ENCODE measurements around the gene STK39.

STK39 gene

GRCh38 chr2:167933097-167933814 lies 314.1 kb downstream of the STK39 start:
- Histone ChIP-seq H2BK12ac (ENCODE audit: low read length in 2 of 2) (no peak overlapping the region), H3K36me3 (ENCODE audit: control insufficient read depth in 1 of 2, insufficient read depth in 2 of 2, low read depth in 1 of 2, low read length in 2 of 2) (no peaks in the 10 kb centered on the region), H4K91ac (ENCODE audit: low read length) (no peak overlapping the region), H3K14ac (ENCODE audit: low read length in 2 of 2) (no peak overlapping the region), H2BK15ac (ENCODE audit: low read depth, poor library complexity, severe bottlenecking) (no peak overlapping the region), H3K27ac (ENCODE audit: low read length, poor library complexity, severe bottlenecking) (no peak overlapping the region), H3K79me1 (replicated peaks; ENCODE audit: low read length, poor library complexity, severe bottlenecking) (no peaks in the 10 kb centered on the region), H3K4ac (ENCODE audit: low read depth in 1 of 2, low read length in 2 of 2) (no peak overlapping the region), H3K18ac (ENCODE audit: low read depth in 1 of 2, low read length in 2 of 2) (no peak overlapping the region), H2BK120ac (ENCODE audit: low read depth, low read length) (no peak overlapping the region), H3K27me3 (ENCODE audit: control insufficient read depth in 1 of 2, insufficient read depth in 1 of 2, low read length in 2 of 2) (no peaks in the 10 kb centered on the region), H3K9ac (ENCODE audit: low read length) (no peak overlapping the region), H2AK5ac (ENCODE audit: low read length, severe bottlenecking) (no peak overlapping the region), H3K4me1 (ENCODE audit: control insufficient read depth, insufficient read depth, low read depth, low read length) (no peaks in the 10 kb centered on the region), H3K9me3 (ENCODE audit: control insufficient read depth, low read length) (no peaks in the 10 kb centered on the region), H2AFZ (ENCODE audit: low read depth, low read length) (no peak overlapping the region), H3K23ac (ENCODE audit: low read length in 2 of 2) (no peak overlapping the region), H2BK5ac (ENCODE audit: low read depth, low read length, poor library complexity, severe bottlenecking) (no peak overlapping the region), H3K4me2 (ENCODE audit: low read length, poor library complexity, severe bottlenecking) (no peak overlapping the region), H4K8ac (ENCODE audit: low read length) (no peak overlapping the region), H3K4me3 (ENCODE audit: insufficient read depth in 1 of 2, low read depth in 1 of 2, low read length in 2 of 2) (no peak overlapping the region)
- no peak for DNase-seq
- WGBS: 92% methylated on average over 4 of the region's 4 CpGs

GRCh38 chr2:167932123-167932693 lies 315.2 kb downstream of the STK39 start:
- Histone ChIP-seq H3K9ac (ENCODE audit: low read length) (no peak overlapping the region), H3K27me3 (ENCODE audit: control insufficient read depth in 1 of 2, insufficient read depth in 1 of 2, low read length in 2 of 2) (no peaks in the 10 kb centered on the region), H3K36me3 (ENCODE audit: control insufficient read depth in 1 of 2, insufficient read depth in 2 of 2, low read depth in 1 of 2, low read length in 2 of 2) (no peaks in the 10 kb centered on the region), H2BK5ac (ENCODE audit: low read depth, low read length, poor library complexity, severe bottlenecking) (no peak overlapping the region), H3K4me1 (ENCODE audit: control insufficient read depth, insufficient read depth, low read depth, low read length) (no peaks in the 10 kb centered on the region), H2AK5ac (ENCODE audit: low read length, severe bottlenecking) (no peak overlapping the region), H3K9me3 (ENCODE audit: control insufficient read depth, low read length) (no peaks in the 10 kb centered on the region), H3K14ac (ENCODE audit: low read length in 2 of 2) (no peak overlapping the region), H4K91ac (ENCODE audit: low read length) (no peak overlapping the region), H2BK15ac (ENCODE audit: low read depth, poor library complexity, severe bottlenecking) (no peak overlapping the region), H3K4ac (ENCODE audit: low read depth in 1 of 2, low read length in 2 of 2) (no peak overlapping the region), H2BK120ac (ENCODE audit: low read depth, low read length) (no peak overlapping the region), H2BK12ac (ENCODE audit: low read length in 2 of 2) (no peak overlapping the region), H4K8ac (ENCODE audit: low read length) (no peak overlapping the region), H3K79me1 (replicated peaks; ENCODE audit: low read length, poor library complexity, severe bottlenecking) (no peaks in the 10 kb centered on the region), H3K4me3 (ENCODE audit: insufficient read depth in 1 of 2, low read depth in 1 of 2, low read length in 2 of 2) (no peak overlapping the region), H3K18ac (ENCODE audit: low read depth in 1 of 2, low read length in 2 of 2) (no peak overlapping the region), H3K27ac (ENCODE audit: low read length, poor library complexity, severe bottlenecking) (no peak overlapping the region), H3K4me2 (ENCODE audit: low read length, poor library complexity, severe bottlenecking) (no peak overlapping the region), H2AFZ (ENCODE audit: low read depth, low read length) (no peak overlapping the region), H3K23ac (ENCODE audit: low read length in 2 of 2) (no peak overlapping the region)
- DNase-seq: no peak
- WGBS: 88% methylated on average over 3 of the region's 4 CpGs

GRCh38 chr2:167929484-167929883 lies 317.9 kb downstream of the STK39 start:
- Histone ChIP-seq H4K91ac (ENCODE audit: low read length) (no peak overlapping the region), H3K79me1 (replicated peaks; ENCODE audit: low read length, poor library complexity, severe bottlenecking) (no peaks in the 10 kb centered on the region), H3K36me3 (ENCODE audit: control insufficient read depth in 1 of 2, insufficient read depth in 2 of 2, low read depth in 1 of 2, low read length in 2 of 2) (no peaks in the 10 kb centered on the region), H3K9me3 (ENCODE audit: control insufficient read depth, low read length) (no peaks in the 10 kb centered on the region), H3K27me3 (ENCODE audit: control insufficient read depth in 1 of 2, insufficient read depth in 1 of 2, low read length in 2 of 2) (no peaks in the 10 kb centered on the region), H3K9ac (ENCODE audit: low read length) (no peak overlapping the region), H3K27ac (ENCODE audit: low read length, poor library complexity, severe bottlenecking) (no peak overlapping the region), H2BK15ac (ENCODE audit: low read depth, poor library complexity, severe bottlenecking) (no peak overlapping the region), H2AFZ (ENCODE audit: low read depth, low read length) (no peak overlapping the region), H3K4me2 (ENCODE audit: low read length, poor library complexity, severe bottlenecking) (no peak overlapping the region), H2BK12ac (ENCODE audit: low read length in 2 of 2) (no peak overlapping the region), H3K4ac (ENCODE audit: low read depth in 1 of 2, low read length in 2 of 2) (no peak overlapping the region), H3K14ac (ENCODE audit: low read length in 2 of 2) (no peak overlapping the region), H3K18ac (ENCODE audit: low read depth in 1 of 2, low read length in 2 of 2) (no peak overlapping the region), H2BK5ac (ENCODE audit: low read depth, low read length, poor library complexity, severe bottlenecking) (no peak overlapping the region), H3K4me1 (ENCODE audit: control insufficient read depth, insufficient read depth, low read depth, low read length) (peaks cover 2% of the 10 kb centered on the region), H4K8ac (ENCODE audit: low read length) (no peak overlapping the region), H3K4me3 (ENCODE audit: insufficient read depth in 1 of 2, low read depth in 1 of 2, low read length in 2 of 2) (no peak overlapping the region), H2AK5ac (ENCODE audit: low read length, severe bottlenecking) (no peak overlapping the region), H2BK120ac (ENCODE audit: low read depth, low read length) (no peak overlapping the region), H3K23ac (ENCODE audit: low read length in 2 of 2) (no peak overlapping the region)
- DNase-seq: no peak
- WGBS: 79% methylated on average over 3 of the region's 3 CpGs

- Histone ChIP-seq H4K91ac (ENCODE audit: low read length) (no peak overlapping the region), H3K18ac (ENCODE audit: low read depth in 1 of 2, low read length in 2 of 2) (no peak overlapping the region), H2AFZ (ENCODE audit: low read depth, low read length) (no peak overlapping the region), H3K27ac (ENCODE audit: low read length, poor library complexity, severe bottlenecking) (no peak overlapping the region), H3K36me3 (ENCODE audit: control insufficient read depth in 1 of 2, insufficient read depth in 2 of 2, low read depth in 1 of 2, low read length in 2 of 2) (no peaks in the 10 kb centered on the region), H3K23ac (ENCODE audit: low read length in 2 of 2) (no peak overlapping the region), H2BK12ac (ENCODE audit: low read length in 2 of 2) (no peak overlapping the region), H3K9ac (ENCODE audit: low read length) (no peak overlapping the region), H3K4me2 (ENCODE audit: low read length, poor library complexity, severe bottlenecking) (no peak overlapping the region), H3K4ac (ENCODE audit: low read depth in 1 of 2, low read length in 2 of 2) (no peak overlapping the region), H2BK120ac (ENCODE audit: low read depth, low read length) (no peak overlapping the region), H3K9me3 (ENCODE audit: control insufficient read depth, low read length) (no peaks in the 10 kb centered on the region), H3K14ac (ENCODE audit: low read length in 2 of 2) (no peak overlapping the region), H2BK15ac (ENCODE audit: low read depth, poor library complexity, severe bottlenecking) (no peak overlapping the region), H3K27me3 (ENCODE audit: control insufficient read depth in 1 of 2, insufficient read depth in 1 of 2, low read length in 2 of 2) (no peaks in the 10 kb centered on the region), H2AK5ac (ENCODE audit: low read length, severe bottlenecking) (no peak overlapping the region), H3K79me1 (replicated peaks; ENCODE audit: low read length, poor library complexity, severe bottlenecking) (no peaks in the 10 kb centered on the region), H3K4me3 (ENCODE audit: insufficient read depth in 1 of 2, low read depth in 1 of 2, low read length in 2 of 2) (no peak overlapping the region), H3K4me1 (ENCODE audit: control insufficient read depth, insufficient read depth, low read depth, low read length) (peaks cover 2% of the 10 kb centered on the region), H4K8ac (ENCODE audit: low read length) (no peak overlapping the region), H2BK5ac (ENCODE audit: low read depth, low read length, poor library complexity, severe bottlenecking) (no peak overlapping the region)
- WGBS: 100% methylated on average over 5 of the region's 6 CpGs
- no peak for DNase-seq
Measured at GRCh38 chr2:167928434-167928833, 319.0 kb downstream of the STK39 start.

Measured in mesenchymal stem cell (in vitro differentiated cells and primary cell).